Mucosa of stomach (tissue), 1 donor: ENCODE measurements around the gene TUBB4A.

Experiments used
- H3K27me3 ChIP-seq: one replicate; pipeline ENCODE4 v1.7.0; 2013; ENCODE audit warnings: mild to moderate bottlenecking, low read length; ENCODE audit not compliant: control insufficient read depth, insufficient read depth
- H3K36me3 ChIP-seq: one replicate; pipeline ENCODE4 v1.7.0; 2013; ENCODE audit warnings: low read length; ENCODE audit not compliant: control insufficient read depth, insufficient read depth
- H3K4me1 ChIP-seq: one replicate; pipeline ENCODE4 v1.7.0; 2013; ENCODE audit warnings: mild to moderate bottlenecking, low read length; ENCODE audit not compliant: control insufficient read depth, insufficient read depth
- H3K4me3 ChIP-seq: one replicate; pipeline ENCODE4 v1.7.0; 2013; ENCODE audit warnings: low read length
- H3K9ac ChIP-seq: one replicate; pipeline ENCODE4 v1.7.0; 2013; ENCODE audit warnings: mild to moderate bottlenecking, low read length, moderate library complexity
- H3K9me3 ChIP-seq: one replicate; pipeline ENCODE4 v1.7.0; 2013; ENCODE audit warnings: mild to moderate bottlenecking, low read length, moderate library complexity; ENCODE audit not compliant: control insufficient read depth
- donor health status: Pancreatic carcinoma.

TUBB4A gene

GRCh38 chr19:6453951-6454565 lies 48.1 kb downstream of the TUBB4A start:
- Histone ChIP-seq H3K4me1 (peaks cover 7% of the 10 kb centered on the region), H3K27me3 (no peaks in the 10 kb centered on the region), H3K9me3 (no peaks in the 10 kb centered on the region), H3K9ac (no peak overlapping the region), H3K4me3 (no peak overlapping the region), H3K36me3 (no peaks in the 10 kb centered on the region)

- no peaks in the 10 kb centered on the region for H3K36me3 ChIP-seq
- no peak overlapping the region for H3K4me3 ChIP-seq
- no peaks in the 10 kb centered on the region for H3K4me1 ChIP-seq
- H3K27me3 ChIP-seq = no peaks in the 10 kb centered on the region
- no peaks in the 10 kb centered on the region for H3K9me3 ChIP-seq
- H3K9ac ChIP-seq = no peak overlapping the region
These were observed 49.2 kb downstream of the TUBB4A start for GRCh38 chr19:6452899-6453298.

GRCh38 chr19:6452223-6452614 lies 49.9 kb downstream of the TUBB4A start:
- H3K4me1 ChIP-seq = no peaks in the 10 kb centered on the region
- H3K36me3 ChIP-seq = no peaks in the 10 kb centered on the region

GRCh38 chr19:6451583-6452222 lies 50.4 kb downstream of the TUBB4A start:
- H3K9ac ChIP-seq = no peak overlapping the region
- H3K4me1 ChIP-seq = no peaks in the 10 kb centered on the region
- H3K4me3 ChIP-seq = no peak overlapping the region
- H3K27me3 ChIP-seq = no peaks in the 10 kb centered on the region
- no peaks in the 10 kb centered on the region for H3K9me3 ChIP-seq
- no peaks in the 10 kb centered on the region for H3K36me3 ChIP-seq

More at GRCh38 chr19:6452223-6452614, 49.9 kb downstream of the TUBB4A start:
- H3K4me3 ChIP-seq = no peak overlapping the region
- H3K9me3 ChIP-seq = no peaks in the 10 kb centered on the region
- no peak overlapping the region for H3K9ac ChIP-seq
- no peaks in the 10 kb centered on the region for H3K27me3 ChIP-seq

GRCh38 chr19:6450166-6450565 lies 51.9 kb downstream of the TUBB4A start:
- no peak overlapping the region for H3K4me3 ChIP-seq
- H3K36me3 ChIP-seq = no peaks in the 10 kb centered on the region
- no peak overlapping the region for H3K9ac ChIP-seq
- H3K27me3 ChIP-seq = no peaks in the 10 kb centered on the region
- H3K4me1 ChIP-seq = no peaks in the 10 kb centered on the region
- no peaks in the 10 kb centered on the region for H3K9me3 ChIP-seq

- Histone ChIP-seq H3K36me3 (no peaks in the 10 kb centered on the region), H3K4me3 (no peak overlapping the region), H3K4me1 (no peaks in the 10 kb centered on the region), H3K27me3 (no peaks in the 10 kb centered on the region), H3K9ac (no peak overlapping the region), H3K9me3 (no peaks in the 10 kb centered on the region)
These were observed 54.1 kb downstream of the TUBB4A start for GRCh38 chr19:6448045-6448444.

- H3K36me3 ChIP-seq = no peaks in the 10 kb centered on the region
- no peaks in the 10 kb centered on the region for H3K4me1 ChIP-seq
- no peak overlapping the region for H3K9ac ChIP-seq
- no peak overlapping the region for H3K4me3 ChIP-seq
- H3K9me3 ChIP-seq = no peaks in the 10 kb centered on the region
- H3K27me3 ChIP-seq = no peaks in the 10 kb centered on the region
These were observed 55.7 kb downstream of the TUBB4A start for GRCh38 chr19:6446452-6446851.
